NCI-H2107 (cell line): Measurements from ENCODE around the gene ZNF839.

Experiments
- DNase-seq: peaks from one replicate; lab custom pipeline; 2025; lab: John Stamatoyannopoulos, UW

ZNF839 gene

GRCh38 chr14:102378830-102379229, 59.3 kb downstream of the ZNF839 start:
- no peak for DNase-seq

- no peak for DNase-seq
Observed at GRCh38 chr14:102387086-102387485, 67.5 kb downstream of the ZNF839 start.

GRCh38 chr14:102389246-102389645, 69.7 kb downstream of the ZNF839 start:
- no peak for DNase-seq

GRCh38 chr14:102390064-102390855, 70.7 kb downstream of the ZNF839 start:
- no peak for DNase-seq
